ENCODE measurements around the gene GGN.
A peak's percentile ranks its signal among the peaks of the same experiment; 100 is the strongest.
"Not testable (repeated sequence)": the region's sequence is repeated elsewhere in the genome, so short reads cannot be mapped to it uniquely, and the experiment has no call there.

The GGN gene

DNA sequence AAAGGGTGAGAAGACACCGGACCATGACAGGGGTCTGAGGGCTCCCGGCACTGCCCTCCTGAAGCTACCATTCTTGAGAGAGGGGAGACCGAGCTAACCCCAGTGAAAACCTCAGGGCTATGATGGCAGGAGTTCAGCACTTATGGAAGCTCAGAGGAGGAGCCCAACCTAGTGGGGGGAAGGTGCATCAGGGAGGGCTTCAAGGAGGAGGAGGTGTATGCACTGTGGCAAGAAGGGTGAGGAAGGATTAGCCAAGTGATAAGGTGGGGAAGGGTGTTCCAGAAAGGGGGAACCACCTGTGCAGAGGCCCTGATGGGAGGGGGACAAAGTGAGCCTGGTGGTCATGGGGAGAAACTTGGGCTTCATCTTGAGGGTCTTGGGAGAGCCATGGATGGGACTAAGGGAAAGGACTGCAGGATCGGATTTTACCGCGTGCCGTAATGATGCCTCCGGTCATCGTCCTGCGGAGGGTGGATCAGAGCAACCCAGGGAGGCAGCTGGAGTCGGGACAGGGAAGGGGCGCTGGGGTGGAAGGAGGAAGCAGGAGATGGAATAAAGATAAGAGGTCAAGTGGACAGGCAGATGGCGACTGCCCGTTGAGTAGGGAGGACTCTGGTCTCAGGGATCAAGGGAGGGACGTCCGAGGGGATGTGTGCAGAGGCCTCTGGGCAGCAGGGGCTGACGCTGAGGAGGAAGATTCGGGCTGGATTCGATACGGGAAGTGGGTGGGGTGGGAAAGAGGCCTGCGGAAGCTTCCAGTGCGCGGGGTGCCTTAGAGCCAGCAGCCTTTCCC, 26.8 kb downstream of the GGN start:
- DNase-seq: no peak

DNA sequence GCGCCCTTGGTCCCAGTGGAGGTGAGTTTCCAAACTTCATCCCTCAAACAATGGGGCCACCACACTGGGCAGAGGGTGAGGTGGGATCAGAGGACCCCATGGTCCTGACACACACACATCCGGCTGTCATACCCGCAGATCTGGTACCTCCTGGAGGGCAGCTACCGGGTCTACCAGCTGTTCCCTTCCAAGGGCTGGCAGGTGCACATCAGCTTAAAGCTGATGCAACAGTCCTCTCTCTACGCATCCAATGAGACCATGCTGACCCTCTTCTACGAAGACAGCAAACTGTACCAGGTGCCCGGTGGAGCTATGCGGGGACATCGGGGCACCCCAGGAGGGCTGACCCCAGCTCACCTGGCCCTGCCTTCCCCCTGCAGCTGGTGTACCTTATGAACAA, 27.5 kb downstream of the GGN start:
- DNase-seq: peak; percentile 33

DNA sequence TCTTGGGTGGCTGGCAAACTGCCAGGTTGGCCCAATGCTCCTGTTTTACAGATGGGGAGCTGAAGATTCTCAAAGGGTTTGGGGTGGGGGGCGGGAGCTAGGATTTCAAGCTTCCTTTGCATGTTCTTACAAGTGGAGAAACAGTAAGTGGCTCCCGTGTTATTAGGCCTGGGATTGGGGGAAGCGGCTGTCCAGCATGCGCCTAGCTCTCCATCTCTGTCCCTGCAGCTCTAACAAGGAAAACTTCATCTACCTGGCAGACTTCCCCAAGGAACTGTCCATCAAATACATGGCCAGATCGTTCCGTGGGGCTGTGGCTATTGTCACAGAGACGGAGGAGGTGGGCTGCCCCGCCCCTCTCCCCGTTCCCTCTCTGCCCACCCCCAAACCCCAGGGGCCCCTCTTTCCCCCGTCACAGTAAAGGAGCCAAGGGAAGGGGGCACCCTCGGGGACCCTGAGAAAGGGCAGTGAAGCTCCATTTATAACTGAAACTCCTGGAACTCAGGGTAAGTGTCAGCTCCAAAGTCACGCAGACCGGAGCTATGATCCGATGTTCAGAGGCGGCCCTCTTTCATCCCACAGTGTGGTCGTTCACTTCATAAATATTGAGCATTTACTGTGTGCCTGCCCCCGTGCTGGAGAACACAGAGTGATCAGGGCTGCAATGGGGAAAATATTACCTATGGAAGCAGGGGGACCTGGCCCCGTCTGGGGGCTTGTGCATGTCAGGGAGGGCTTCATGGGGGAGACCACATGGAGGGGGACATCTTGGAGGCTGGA, 28.4 kb downstream of the GGN start:
- DNase-seq: no peak

DNA sequence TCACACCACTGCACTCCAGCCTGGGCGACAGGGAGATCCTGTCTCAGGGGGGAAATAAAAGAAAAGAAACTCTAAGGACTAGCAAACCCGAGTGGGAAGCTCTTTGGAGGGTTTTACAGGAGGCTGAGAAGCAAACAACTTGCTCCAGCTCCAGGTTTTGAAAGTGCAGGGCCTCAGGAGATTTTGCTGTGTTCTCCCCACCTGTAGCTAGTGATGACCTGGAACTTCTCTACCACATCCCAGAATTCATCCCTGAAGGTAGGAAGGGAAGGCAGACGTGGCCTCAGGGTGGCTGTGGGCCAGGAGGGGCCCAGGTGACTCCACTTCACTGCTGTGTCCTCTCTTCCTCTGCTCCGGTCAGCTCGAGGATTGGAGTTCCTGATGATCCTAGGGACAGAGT, 29.8 kb downstream of the GGN start:
- DNase-seq: no peak

DNA sequence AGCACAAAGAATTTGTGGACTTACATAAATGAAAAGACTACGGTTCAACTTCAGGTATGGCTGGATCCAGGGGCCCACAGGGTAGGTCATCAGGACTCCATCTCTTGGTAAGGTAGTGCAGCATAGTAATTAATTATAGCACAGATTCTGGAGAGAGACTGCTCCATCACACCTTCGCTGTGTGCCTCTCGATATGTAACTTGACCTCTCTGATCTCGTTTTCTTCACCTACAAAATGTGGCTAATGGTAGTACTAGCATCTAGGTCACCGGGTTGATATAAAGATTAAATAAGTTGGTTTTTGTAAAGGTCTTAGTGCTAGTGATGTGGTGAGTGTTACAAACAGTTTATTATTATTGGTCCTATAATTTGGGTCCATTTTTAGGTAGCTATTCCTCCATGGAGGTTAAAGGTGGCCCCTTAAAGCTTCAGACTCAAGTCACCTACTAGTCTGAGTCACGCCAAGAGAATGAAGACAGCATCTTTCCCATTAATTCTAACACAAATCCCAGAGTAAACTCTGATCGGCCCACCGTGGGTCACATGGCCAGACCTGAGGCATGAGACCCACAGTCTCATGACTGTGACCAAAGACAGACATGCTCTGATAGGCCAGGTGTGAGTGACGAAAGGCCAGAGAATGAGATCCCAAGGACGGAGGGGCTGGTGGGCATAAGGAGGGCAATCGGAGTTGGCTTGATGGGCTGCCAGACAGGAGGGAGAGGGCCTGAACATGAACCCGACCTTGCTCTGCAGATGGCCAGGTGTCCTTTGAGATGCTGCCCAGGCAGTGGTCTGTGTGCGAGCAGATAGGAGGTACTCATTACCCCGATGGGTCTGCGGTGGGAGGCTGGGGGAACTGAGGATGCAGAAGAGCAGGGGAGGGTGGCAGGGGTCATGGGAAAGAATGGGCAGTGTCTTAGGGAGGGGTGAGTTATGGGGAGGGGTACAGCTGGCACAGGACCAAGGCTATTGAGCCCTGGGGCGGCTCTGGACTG, 31.8 kb downstream of the GGN start:
- DNase-seq: no peak

DNA sequence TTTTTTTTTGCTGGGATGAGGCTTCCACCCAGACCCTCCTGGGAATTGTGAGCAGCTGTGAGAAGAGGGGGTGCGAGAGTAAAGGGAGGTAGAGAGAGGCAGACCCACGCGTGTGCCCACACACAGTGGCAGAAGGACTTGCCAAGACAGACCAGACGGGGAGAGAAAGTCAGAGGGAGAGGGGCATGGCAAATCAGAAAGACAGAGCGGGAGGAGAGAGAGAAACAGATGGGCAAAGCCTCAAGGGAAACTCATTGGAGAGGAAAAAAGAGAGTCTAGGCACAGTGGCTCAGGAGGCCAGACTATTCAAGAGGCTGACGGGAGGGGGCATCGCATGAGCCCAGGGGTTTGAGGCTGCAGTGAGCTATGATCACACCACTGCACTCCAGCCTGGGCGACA, 35.2 kb downstream of the GGN start:
- no peak for DNase-seq

DNA sequence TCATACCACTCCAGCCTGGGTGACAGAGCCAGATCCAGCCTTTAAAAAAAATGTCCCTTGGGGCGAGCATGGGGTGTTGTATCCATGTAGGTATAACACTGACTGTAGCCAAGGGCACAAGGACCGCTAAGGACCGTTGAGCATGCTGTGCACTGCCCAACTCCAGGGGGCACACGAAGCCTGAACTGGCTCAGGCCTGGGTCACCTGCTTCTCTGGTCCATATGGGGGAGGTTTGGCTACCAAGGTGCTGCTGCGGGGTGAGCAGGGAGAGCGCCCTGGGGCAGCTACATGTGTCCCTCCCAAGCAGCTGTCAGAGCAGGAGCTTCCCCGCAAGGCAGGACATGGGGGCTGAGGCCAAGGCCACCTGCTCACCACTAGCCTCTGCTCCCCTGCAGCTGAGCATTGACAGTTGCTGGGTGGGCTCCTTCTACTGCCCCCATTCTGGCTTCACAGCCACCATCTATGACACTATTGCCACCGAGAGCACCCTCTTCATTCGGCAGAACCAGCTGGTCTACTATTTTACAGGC, 35.9 kb downstream of the GGN start:
- no peak for DNase-seq

DNA sequence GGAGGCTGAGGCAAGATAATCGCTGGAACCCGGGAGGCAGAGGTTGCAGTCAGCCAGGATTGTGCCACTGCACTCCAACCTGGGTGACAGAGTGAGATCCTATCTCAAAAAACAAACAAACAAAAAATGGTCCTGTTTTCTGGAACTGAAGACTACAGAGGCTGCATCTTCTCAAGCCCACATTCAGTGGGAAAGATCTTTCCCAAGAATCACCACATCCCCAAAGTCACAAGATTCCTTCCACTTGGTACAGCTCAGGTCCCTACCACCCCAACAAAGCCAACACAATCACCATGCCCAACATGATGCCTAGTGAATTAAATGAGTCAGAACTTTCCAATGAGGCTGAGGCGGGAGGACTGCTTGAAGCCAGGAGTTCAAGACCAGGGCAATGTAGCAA, 37.0 kb downstream of the GGN start:
- DNase-seq: no peak

DNA sequence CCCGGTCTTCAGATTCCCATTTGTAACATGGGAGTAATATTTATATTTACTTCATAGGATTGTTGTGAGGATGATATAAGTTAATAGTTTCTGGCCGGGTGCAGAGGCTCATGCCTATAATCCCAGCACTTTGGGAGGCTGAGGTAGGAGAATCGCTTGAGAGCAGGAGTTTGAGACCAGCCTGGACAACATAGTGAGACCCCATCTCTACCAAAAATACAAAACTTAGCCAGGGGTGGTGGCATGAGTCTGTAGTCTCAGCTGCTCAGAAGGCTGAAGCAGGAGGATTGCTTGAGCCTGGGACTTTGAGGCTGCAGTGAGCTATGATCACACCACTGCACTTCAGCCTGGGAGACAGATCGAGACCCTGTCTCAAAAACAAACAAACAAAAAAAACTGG, 41.0 kb downstream of the GGN start:
- no peak for DNase-seq

DNA sequence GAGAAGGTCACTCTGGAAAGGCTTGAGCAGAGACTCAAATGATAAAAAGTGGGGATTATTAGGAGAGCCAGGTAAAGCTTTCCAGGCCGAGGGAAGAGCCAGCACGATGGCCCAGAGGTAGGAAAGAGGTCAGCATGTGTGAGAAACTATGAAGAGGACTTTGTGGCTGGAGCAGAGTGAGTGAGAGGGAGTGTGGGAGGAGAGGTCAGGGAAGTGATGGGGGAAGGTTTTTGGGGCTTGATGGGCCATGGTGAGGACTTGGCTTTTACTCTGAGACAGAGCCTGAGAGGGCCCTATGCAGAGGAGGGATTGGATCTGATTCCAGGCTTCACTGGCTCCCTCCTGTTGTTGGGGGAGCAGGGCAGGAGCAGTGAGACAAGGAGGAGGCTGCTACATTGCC, 46.9 kb downstream of the GGN start:
- DNase-seq: no peak

DNA sequence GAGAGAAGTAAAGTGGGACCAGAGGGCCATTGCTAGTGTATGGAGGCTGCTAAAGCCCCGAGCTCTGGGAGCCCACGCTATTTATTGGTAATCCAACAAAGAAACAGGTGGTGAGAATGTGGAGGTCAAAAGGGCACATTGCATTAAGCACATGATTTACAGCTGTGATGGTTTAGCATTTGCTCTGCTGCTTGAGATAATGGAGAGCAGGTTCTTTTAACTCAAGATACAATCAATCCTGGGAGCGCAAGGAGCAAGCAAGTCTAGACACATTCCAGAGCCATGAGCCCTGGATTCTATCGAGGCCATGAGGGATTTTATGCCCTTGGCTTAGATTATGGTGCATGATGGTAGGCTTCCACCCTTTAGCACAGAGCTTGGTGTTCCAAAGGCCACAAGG, 48.8 kb downstream of the GGN start:
- DNase-seq: not testable (repeated sequence)

DNA sequence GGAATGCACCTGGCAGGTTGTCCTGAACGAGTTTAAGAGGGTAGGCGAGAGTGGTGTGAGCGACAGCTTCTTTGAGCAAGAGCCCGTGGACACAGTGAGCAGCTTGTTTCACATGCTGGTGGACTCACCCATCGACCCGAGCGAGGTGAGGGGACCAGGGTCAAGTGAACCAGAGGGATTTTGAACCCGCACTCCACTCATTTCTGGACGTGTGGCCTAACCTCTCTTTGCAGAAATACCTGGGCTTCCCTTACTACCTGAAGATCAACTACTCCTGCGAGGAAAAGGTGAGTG, 50.5 kb downstream of the GGN start:
- no peak for DNase-seq

DNA sequence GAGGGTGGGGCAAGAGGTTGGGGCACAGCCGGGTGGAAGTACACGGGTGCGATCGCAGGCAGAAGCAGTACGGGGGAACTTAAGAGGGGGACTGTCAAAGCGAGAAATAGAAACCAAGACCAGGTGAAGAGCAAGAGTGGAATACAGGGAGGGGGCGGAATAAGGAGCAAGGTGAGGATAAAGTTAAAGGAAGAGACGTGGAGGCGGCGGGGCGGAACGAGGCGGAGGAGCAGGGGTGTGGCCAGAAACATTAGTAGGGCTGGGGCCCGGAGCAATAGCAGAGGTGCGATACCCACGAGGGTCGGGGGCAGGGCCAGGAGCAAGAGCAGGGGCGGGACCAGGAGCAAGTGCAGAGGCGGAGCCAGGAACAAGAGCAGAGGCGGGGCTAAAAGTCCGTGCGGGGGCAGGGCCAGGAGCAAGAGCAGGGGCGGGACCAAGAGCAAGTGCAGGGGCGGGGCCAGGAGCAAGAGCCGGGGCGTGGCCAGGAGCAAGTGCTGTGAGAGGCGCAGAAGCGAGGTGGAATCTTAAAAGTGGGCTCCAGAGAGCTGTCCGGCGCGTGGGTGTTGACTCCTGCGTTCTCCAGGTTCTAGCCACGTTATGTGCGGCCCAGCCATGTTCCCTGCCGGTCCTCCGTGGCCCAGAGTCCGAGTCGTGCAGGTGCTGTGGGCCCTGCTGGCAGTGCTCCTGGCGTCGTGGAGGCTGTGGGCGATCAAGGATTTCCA, 51.0 kb downstream of the GGN start:
- peak; percentile 89 for DNase-seq

DNA sequence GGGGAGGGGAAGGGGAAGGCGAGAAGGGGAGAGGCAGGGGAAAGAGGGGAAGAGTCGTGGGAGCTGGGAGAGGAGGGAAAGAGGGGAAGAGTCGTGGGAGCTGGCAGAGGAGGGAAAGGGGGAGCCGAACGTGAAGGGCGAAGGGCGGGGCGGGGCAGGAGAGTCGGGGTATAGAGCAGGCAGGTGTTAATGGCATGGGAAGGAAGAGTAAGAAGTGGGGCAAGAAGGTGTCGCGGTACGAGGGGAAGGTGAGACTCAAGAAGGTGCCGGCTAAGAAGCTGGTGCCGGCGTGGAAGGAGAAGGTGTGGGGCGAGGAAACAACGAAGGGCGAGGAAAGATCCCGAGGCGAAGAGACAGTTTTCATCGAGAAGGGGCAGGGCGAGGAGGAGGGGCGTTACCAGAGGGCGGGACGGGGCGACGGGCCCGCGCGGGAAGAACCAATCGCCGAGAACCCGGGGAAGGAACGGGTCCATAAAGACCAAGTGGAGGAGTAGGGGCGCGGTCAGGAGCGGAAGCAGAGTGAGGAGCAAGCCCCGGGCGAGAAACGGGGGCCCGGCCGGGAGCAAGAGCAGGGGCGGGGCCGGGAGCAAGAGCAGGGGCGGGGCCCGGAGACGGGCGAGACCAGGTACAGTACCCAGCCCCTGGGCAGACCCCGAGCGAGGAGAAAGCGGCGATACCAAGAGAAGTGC, 51.7 kb downstream of the GGN start:
- peak; percentile 92 for DNase-seq

Measured in NCI-H510A (cell line).